A172 (cell line): Measurements from ENCODE around the gene BABAM2. TPM values are rescaled to one million over a fixed set of nuclear protein-coding genes. Genes with fewer than 3 reads are reported as not detected.
A peak's percentile ranks its signal among the peaks of the same experiment; 100 is the strongest.

Experiments
- DNase-seq: peaks from one replicate; pipeline ENCODE4 v3.0.0-alpha.2; 2015; ENCODE audit warnings: low spot score
- total RNA-seq: library from RNA; depleted of rRNA; stranded (reverse); fragments of >200 nt; shearing (Covaris generic); gene quantifications from 2 replicates; pipeline ENCODE4 v1.2.3, GENCODE V29; 2014; rRNA removed

BABAM2 gene
- total RNA-seq, 1 experiment from 2014 or later: 36.5 TPM

DNA sequence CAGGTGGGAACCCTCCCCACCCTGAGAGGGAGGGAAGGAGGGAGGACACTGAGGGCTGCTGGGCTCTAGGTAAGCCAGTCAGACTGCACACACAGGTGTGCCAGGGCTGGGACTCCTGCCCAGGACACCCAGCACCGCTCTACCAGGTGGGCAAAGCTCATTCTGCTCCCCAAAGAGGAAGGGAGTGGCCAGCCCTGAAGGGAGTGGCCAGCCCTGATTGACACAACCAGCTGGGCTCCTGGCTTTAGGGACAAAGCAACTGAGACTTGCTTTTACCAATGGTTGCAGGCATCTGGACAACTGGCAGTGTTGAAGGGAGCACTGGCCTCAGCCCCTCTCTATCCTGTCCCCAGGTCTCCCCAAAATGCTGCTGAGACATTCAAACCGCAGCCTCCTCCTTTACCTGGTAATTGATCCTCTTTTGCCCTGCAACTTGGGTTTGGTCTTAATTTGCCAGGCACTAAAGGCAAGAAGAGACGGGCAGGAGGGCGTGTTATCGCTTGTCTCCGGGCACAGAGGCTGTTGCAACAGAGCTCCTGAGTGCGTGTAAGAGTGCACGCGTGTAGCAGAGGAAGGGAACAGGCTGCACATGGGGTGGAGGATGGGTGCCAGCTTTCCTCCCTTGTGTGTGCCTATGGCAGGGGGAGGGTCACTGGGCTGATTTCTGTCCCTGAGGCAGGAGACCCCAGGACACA lies 487.6 kb downstream of the BABAM2 start:
- DNase-seq: no peak

DNA sequence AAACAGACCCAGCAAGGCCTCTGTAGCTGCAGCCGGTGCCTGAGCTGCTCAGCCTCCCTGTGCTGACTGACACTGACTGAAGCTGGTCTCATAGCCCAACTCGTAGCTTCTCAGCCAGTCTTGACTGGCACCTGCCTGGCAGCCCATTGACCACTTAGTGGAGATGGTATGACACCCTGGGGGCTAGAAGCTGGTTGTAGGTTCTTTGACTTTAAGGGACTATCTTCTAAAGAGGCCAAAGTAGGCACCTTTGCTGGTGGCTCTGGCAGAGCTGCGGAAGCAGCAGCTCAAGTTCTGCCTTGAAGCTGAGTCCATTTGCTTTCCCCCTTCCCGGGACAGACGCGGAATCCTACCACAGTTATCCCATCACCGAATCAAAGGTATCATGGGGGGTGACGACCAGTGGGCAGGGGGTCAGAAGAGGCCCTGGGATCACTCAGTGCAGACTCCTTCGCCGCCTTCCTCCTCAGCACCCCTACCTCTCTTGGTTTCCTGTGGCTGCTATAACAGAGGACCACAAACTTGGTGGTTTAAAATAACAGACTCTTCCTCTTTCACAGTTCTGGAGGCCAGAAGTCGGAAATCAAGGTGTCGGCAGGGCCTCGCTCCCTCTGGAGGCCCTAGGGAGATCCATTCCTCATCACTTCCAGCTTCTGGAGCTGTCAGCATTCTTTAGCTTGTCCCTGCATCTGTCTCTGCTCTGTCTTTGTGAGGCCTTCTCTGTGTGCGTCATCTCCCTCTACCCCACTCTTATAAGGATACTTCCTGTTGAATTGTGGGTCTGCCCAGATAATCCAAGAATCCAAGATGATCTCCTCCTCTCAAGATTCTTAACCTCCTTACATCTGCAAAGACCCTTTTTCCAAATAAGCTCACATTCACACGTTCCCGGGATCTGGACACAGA lies 488.4 kb downstream of the BABAM2 start:
- DNase-seq: no peak

DNA sequence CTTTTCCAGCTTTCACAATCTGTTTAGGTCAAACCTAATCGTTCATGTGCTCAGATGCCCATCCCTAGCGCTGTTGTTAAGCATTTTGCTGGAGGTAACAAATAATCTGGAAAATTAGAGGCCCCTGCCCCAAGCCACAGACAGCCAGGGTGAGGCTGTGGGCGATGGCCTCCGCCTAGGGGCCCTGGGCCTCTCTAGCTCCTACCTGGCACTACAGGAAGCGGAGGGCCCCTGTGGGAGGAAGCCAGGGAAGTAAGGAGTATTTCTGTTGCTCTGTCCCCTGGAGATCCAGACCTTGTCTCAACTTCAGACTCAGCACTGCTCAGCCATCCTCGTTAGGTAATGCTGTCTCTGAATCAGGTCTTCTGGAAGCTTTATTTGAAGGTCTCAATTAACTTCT lies 489.7 kb downstream of the BABAM2 start:
- DNase-seq: no peak

DNA sequence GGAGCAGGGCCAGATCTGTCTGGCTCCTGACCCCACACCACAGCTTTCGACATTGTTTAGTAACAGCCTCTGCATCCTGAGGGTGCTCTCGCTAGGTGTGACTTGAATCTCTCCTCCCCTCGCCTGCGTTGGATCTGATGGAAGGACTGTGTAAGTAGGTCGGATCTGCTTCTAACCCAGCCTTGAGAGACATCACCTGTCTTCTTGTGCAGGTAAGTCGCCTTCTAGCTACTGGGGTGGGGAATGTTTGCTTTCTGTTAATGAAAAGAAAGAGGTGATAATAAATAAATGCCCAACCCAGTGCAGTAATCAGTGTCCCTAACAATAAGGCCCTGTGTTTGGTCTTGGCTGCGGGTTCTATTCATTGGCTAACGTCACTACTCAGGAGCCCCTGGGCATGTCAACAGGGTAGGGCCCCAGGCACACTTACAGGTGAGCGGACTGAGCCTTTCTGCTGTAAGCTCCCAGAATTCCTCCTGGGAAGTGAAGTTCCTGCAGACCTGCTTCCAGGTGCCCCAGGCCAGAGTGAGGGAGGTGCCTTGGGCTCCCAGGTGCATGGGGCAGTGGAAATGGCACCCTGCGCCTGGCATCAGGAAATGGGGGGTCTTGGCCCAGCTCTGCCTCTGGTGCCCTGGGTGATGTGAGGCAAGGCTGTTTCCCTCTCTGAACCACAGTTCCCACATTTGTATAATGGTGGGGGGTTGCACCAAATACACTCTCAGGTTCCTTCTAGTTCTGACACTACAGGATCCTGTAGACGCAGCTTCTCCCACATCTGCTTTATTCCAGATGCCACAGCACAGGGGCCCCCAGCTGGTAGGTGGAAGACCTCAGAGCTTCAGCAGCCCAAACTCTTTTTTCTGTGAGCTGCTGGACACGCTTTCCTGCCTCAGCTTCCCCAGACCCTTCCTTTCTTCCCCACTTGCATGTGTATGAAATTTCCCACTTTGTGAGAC lies 491.0 kb downstream of the BABAM2 start:
- no peak for DNase-seq

DNA sequence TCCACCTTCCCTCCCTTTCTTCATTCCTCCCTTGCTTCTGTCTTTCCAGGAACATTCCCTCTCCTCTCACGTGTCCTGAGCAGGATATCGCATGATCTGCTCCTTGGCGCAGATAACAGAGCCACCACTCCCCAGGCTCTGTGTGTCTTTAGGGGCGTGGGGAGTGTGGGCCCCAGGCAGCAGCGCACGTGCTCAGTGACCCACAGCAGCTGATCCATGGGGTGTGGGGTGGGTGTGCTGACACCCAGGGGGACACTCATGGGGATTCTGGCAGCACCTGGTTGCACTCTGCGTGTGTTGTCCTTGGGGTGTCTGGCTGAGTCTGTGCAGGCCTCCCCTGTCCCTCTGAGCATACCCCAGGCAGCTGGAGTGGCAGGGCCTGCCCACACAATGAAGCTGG lies 492.2 kb downstream of the BABAM2 start:
- no peak for DNase-seq

DNA sequence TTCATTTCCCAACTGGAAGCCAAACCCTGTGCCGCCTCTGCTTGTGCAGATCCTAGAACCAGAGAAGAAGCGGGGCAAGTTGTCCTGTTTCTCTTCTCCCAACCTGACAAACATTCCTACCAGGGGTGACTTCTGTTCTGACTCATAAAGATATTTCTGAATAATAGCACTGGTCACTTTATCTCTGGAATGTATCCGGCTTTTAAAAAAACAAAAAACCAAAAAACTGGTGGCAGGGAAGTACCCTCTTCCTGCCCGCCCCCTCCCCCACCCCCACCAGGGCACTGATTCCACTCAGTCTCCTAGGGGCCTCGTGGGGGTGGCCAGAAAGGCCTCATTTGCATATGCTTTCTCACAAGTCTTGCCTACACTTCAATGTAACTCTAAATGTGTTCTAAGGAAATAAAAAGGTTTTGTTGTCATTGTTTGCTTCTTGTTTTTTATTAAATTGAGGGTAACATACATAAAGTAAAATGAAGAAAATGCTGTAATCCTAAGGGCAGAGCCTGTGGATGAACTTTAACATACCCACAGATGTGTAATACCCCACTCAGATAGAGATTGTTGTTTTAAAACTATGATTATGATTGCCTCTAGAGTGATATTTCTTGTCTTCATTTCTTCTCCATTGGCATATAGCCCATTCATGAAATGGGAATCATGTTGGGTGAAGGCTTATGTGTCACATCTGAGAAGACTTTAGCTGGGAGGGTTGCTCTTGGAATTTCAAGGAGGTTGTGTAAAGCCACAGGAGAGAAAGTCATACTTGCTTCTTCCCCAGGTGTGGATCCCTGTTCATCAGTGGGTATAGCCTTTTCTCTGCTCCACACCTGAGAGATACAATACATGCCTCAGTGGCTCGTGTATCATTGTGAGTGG lies 496.8 kb downstream of the BABAM2 start:
- DNase-seq: peak; percentile 86

Other genes starting within 250 kb of the BABAM2 start
- gene SUPT7L, start 227.1 kb upstream of the BABAM2 start, total RNA-seq: 29.4 and 32.7 TPM in 2 replicates
- 44.5 and 51.0 TPM in 2 replicates for gene SLC4A1AP, start 226.8 kb upstream of the BABAM2 start, total RNA-seq
- gene MRPL33, start 119.0 kb upstream of the BABAM2 start, total RNA-seq: 228 and 237 TPM in 2 replicates
- gene RBKS, start 342 bp upstream of the BABAM2 start, total RNA-seq: 2.2 and 2.8 TPM in 2 replicates